ENCODE data around the gene ZNF772.

DNA sequence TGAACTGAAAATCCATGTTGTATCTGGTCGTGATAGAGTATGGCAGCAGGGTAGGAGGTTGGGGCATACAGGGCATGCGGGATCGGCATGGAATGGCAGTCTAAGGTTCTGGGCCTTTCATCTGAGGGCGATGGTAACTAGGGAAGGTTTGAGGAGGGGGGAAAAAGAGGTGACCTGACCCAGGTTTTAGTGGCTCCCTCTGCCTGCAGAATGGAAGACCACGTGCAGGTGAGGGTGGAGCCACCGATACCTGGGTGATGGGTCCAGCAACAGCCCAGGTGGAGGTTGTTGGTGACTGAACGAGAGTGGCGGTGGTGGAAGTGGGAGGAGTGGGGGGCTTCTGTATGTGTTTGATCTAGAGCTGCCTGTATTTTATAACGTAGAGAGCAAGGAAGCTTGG lies 38.4 kb downstream of the ZNF772 start:
- TF ChIP-seq POLR2A (IDR thresholded peaks at IDR 0.05; ENCODE audit: low read depth, low read length) (no peak), PAX5 (IDR thresholded peaks at IDR 0.05; ENCODE audit: insufficient read depth, low read length, severe bottlenecking) (no peak), POLR2AphosphoS5 (IDR thresholded peaks at IDR 0.05; ENCODE audit: low read depth, low read length) (no peak)
